Skeletal muscle satellite cell (primary cell): Measurements from ENCODE around the gene KLHL29.
A peak's percentile ranks its signal among the peaks of the same experiment; 100 is the strongest.

ENCODE experiments used
- H3K27me3 ChIP-seq: 2 replicates; pipeline ENCODE4 v1.7.0; 2013; ENCODE audit warnings: low read length; ENCODE audit not compliant: control insufficient read depth, insufficient read depth
- H3K36me3 ChIP-seq: 2 replicates; pipeline ENCODE4 v1.7.0; 2013; ENCODE audit warnings: mild to moderate bottlenecking, control low read depth, low read length; ENCODE audit not compliant: insufficient read depth
- H3K4me1 ChIP-seq: 2 replicates; pipeline ENCODE4 v1.7.0; 2013; ENCODE audit warnings: low read length; ENCODE audit not compliant: control insufficient read depth, insufficient read depth
- H3K4me2 ChIP-seq: 2 replicates; pipeline ENCODE4 v1.7.0; 2013; ENCODE audit warnings: mild to moderate bottlenecking, low read length
- H3K4me3 ChIP-seq: 2 replicates; pipeline ENCODE4 v1.7.0; 2013; ENCODE audit warnings: low read length
- H3K9ac ChIP-seq: 2 replicates; pipeline ENCODE4 v1.7.0; 2013; ENCODE audit warnings: mild to moderate bottlenecking, low read depth, low read length, moderate library complexity
- H3K9me3 ChIP-seq: replicated peaks from 2 replicates; pipeline ENCODE4 v1.7.0; 2013; ENCODE audit warnings: mild to moderate bottlenecking, control low read depth, low read length

Gene KLHL29

DNA sequence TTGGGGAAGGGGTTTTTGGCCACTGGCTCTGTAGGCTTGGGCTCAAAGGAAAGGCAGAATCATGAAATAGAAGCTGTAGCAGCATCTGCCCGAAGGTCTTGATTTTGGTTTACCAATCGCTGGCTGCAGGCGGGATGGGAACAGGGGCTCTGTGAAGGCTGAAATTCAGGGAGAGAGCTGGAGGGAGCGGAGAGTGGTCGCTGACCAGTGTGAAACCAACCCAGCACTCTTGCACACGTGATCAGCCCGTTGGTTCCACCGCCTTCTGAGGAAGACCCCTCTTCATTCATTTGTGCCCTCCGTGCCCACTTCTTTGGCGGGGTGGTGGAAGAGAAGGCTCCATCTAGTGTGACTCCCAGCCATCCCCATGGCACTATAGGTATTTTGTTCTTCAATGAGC, 82.6 kb downstream of the KLHL29 start:
- Histone ChIP-seq H3K9ac (no peak overlapping the region), H3K4me1 (no peaks in the 10 kb centered on the region), H3K4me3 (no peak overlapping the region), H3K27me3 (no peaks in the 10 kb centered on the region), H3K9me3 (no peaks in the 10 kb centered on the region), H3K36me3 (no peaks in the 10 kb centered on the region), H3K4me2 (no peak overlapping the region)

DNA sequence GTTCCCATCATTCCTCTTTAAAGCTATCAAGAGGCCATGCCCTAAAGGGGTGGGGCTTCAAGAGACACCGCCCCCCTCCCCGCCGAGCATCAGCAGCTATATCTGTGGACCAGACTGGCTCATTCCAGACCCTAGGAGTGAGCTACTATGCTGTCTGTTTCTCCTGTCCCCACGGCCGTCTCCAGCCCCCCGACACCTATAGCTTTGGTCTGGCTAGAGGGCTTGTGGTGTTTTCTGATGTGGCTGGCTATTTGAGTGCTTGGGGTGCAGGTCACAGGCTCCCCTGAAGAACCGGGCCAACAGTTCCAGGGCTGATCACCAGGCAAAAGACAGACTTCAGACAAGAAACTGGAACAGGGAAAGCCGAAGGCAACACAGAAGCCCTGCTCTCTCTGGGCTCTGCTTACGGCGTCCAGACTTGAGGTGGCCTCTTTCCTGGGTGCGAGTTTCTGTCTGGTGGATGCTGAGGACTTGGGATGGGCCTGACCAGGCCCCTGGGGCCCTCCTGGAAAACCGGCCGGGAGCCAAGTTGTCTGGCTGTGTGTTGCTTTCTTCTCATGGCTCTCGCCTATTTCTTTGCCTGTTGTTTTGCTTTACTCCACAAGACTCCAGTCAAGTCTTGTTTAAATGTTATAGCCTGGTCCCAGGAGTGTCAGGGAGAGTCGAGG, 83.6 kb downstream of the KLHL29 start:
- H3K4me2 ChIP-seq = no peak overlapping the region
- no peak overlapping the region for H3K4me3 ChIP-seq
- no peaks in the 10 kb centered on the region for H3K27me3 ChIP-seq
- H3K4me1 ChIP-seq = no peaks in the 10 kb centered on the region
- no peak overlapping the region for H3K9ac ChIP-seq
- H3K36me3 ChIP-seq = no peaks in the 10 kb centered on the region
- no peaks in the 10 kb centered on the region for H3K9me3 ChIP-seq

DNA sequence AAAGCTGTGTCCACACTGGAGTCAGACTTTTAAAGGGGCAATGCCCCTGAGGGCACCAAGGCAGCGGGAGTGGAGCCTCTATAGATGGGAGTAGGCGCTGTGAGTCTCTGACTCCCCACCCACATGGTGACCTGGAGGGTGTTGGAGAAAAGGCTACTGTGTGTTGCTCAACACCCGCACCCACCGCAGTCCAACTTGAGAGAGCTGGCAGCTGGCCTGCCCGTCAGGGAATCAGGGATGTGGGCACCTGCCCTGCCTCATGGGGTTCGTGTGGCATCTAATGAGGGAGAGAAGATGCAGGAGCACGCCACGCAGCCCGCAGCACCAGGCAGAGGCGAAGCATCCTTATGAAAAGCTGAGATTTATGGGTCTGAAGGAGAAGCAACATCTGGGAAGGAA, 84.2 kb downstream of the KLHL29 start:
- H3K4me1 ChIP-seq = no peaks in the 10 kb centered on the region
- no peaks in the 10 kb centered on the region for H3K36me3 ChIP-seq
- no peak overlapping the region for H3K4me2 ChIP-seq
- no peak overlapping the region for H3K4me3 ChIP-seq
- no peak overlapping the region for H3K9ac ChIP-seq
- no peaks in the 10 kb centered on the region for H3K27me3 ChIP-seq
- no peaks in the 10 kb centered on the region for H3K9me3 ChIP-seq

DNA sequence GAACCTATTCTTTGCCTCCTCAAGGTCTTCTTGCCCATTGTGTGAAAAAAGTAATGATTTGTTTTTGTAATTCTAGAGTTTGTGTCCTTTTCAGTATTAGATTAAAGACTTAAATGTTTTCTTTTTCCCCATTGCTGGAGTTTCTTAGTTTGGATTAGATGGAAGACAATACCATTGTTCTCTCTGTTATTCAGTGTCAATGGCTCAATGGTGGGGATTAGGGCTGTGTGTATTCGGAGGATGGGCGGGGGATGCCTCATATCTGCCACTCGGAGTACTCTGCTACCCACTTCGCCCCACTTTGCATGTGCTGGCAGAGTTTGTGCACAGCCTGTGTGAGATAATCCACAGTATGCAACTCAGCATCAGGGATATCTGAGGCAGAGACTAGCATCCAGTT, 90.1 kb downstream of the KLHL29 start:
- H3K9ac ChIP-seq = no peak overlapping the region
- no peak overlapping the region for H3K4me3 ChIP-seq
- no peaks in the 10 kb centered on the region for H3K36me3 ChIP-seq
- no peaks in the 10 kb centered on the region for H3K27me3 ChIP-seq
- H3K4me1 ChIP-seq = no peaks in the 10 kb centered on the region
- H3K9me3 ChIP-seq = no peaks in the 10 kb centered on the region
- H3K4me2 ChIP-seq = no peak overlapping the region

DNA sequence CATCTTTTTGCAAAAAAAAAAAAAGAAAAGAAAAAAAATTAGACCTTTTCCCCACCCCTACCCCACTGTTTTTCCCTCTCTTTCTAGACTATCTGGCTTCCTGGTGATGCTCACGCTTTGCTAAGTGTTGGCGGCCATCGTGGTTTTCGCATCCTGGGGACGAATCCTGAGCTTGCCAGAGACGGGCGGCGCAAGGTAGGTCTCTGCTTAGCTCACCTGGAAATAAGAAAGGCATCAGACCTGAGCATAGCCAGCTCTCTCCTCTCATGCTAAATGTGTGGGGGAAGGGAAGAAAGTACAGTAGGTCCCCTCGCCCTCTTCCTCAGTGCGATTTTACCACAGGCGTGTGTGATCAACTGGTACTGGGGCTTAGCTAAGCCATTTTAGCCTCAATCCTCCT, 90.5 kb downstream of the KLHL29 start:
- H3K4me2 ChIP-seq = no peak overlapping the region
- H3K4me3 ChIP-seq = no peak overlapping the region
- H3K36me3 ChIP-seq = no peaks in the 10 kb centered on the region
- no peak overlapping the region for H3K9ac ChIP-seq
- peaks cover 1% of the 10 kb centered on the region for H3K4me1 ChIP-seq
- no peaks in the 10 kb centered on the region for H3K9me3 ChIP-seq
- no peaks in the 10 kb centered on the region for H3K27me3 ChIP-seq

DNA sequence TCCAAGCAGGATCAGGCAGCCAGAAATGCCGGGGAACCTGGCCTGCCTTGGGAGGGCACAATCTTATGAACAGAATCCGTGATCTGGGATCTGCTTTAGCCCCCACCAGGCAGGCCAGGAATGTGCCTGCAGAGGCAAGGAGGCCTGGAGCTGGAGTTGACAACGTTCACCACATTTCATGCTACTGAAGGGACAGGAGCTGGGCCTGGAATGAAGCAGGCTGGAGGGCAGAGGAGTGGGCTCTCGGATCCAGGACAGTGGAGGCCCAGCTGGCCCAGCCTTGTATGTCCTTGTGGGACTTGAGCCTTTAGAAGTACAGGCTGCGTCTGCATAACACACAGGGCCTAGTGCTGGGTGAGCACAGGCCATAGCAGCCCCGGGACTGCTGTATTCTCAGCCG, 91.8 kb downstream of the KLHL29 start:
- H3K4me2 ChIP-seq = no peak overlapping the region
- no peak overlapping the region for H3K4me3 ChIP-seq
- no peaks in the 10 kb centered on the region for H3K36me3 ChIP-seq
- no peak overlapping the region for H3K9ac ChIP-seq
- peaks cover 11% of the 10 kb centered on the region for H3K4me1 ChIP-seq
- no peaks in the 10 kb centered on the region for H3K27me3 ChIP-seq
- H3K9me3 ChIP-seq = no peaks in the 10 kb centered on the region

DNA sequence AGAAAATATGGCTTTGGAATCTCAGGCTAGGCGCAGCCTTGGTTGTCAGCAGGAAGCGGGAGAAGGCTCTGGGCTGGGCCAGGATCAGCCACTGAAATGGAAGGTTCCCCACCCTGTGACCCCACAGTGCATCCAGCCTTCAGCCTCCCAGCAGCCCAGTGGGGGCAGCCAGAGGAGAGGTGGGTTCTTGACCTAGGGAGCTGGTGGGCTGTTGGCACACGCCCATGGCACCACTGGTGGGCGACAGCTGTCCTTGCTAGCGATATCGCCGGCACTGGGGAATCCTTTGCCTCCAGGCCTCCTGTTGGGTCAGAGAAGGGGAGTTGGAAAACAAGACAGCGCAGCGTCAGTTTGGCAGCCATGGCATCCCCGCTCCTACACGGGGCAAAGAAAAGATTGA, 92.4 kb downstream of the KLHL29 start:
- no peaks in the 10 kb centered on the region for H3K36me3 ChIP-seq
- no peak overlapping the region for H3K4me2 ChIP-seq
- H3K4me3 ChIP-seq = no peak overlapping the region
- peaks cover 11% of the 10 kb centered on the region for H3K4me1 ChIP-seq
- H3K9me3 ChIP-seq = no peaks in the 10 kb centered on the region
- no peaks in the 10 kb centered on the region for H3K27me3 ChIP-seq
- no peak overlapping the region for H3K9ac ChIP-seq

DNA sequence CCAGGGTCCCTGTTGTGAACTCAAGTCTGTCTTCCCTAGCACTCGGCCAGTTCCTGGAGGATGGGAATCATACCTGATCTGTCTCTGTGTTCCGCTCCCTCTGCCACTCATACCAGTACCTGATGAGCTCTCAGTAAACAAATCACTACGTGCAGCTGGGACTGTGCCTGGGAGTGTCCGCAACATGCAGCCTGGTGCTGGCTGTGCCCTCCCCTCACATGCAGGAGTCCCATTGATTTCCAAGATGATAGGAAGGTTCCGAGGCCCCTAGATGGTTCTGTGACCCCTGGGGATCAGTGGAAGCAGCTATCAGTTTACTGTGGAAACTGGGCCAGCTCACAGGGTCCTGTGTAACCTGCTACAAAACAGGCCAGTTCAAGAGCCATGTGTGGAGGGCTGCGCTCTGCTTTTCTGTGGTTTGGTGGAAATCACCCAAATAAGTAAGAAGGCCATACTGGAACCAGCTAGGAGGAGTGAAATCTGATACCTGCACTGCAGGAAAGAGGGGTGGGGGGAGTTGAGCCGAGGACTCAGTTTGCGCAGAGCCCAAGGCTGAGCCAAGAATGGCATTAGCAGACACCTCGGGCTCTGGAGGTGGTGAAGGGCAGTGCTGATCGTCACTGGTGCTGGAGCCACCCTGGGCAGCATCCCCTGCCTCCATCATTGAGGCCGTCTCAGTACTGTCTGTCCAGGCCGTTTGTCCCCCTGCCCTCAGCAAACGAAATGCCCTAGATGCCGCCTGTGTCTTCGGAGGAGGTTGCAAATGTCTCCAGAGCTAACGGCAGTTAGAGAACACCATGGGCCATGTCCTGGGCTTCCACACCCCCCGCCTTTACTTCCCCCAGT, 93.3 kb downstream of the KLHL29 start:
- Histone ChIP-seq H3K4me2 (no peak overlapping the region), H3K9ac (no peak overlapping the region), H3K9me3 (no peaks in the 10 kb centered on the region), H3K27me3 (no peaks in the 10 kb centered on the region), H3K36me3 (no peaks in the 10 kb centered on the region), H3K4me3 (no peak overlapping the region), H3K4me1 (peaks cover 11% of the 10 kb centered on the region)

DNA sequence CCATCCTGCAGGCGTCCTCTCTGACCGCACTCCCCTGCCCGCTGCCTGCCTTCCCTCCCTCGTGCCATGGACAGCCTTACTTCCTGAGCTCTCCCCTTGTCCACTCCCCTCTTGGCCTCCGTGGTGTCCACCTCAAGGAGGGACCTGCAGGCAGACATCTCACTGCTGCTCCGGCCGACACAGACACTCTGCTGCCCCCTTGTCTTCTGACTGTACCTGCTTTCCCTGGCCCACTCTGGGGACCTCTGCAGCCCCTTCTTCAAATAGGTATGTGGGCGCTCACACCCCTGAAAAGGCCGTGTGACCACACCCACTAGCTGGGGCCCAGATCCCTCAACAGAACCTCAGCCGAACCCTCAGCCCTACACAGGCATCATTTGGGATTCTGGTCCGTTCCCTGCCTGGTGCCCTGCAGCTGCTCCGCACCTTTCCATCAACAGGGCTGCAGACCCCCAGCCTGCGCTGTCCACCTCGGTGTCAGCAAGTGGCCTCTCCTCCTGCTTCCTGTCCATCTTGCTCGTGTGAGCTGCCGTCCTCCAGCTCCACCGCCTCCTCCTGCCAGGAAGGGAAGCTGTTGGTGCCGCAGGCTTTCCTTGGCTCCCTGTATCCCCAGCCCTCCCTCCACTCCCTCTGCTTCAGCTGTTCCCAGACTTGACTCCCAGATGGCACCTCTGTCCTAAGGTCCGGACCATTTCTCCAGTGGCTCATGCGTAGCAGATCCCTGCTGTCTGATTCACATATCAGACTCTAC, 94.1 kb downstream of the KLHL29 start:
- Histone ChIP-seq H3K4me1 (peaks cover 11% of the 10 kb centered on the region), H3K36me3 (no peaks in the 10 kb centered on the region), H3K4me2 (no peak overlapping the region), H3K27me3 (no peaks in the 10 kb centered on the region), H3K4me3 (no peak overlapping the region), H3K9ac (no peak overlapping the region), H3K9me3 (no peaks in the 10 kb centered on the region)

DNA sequence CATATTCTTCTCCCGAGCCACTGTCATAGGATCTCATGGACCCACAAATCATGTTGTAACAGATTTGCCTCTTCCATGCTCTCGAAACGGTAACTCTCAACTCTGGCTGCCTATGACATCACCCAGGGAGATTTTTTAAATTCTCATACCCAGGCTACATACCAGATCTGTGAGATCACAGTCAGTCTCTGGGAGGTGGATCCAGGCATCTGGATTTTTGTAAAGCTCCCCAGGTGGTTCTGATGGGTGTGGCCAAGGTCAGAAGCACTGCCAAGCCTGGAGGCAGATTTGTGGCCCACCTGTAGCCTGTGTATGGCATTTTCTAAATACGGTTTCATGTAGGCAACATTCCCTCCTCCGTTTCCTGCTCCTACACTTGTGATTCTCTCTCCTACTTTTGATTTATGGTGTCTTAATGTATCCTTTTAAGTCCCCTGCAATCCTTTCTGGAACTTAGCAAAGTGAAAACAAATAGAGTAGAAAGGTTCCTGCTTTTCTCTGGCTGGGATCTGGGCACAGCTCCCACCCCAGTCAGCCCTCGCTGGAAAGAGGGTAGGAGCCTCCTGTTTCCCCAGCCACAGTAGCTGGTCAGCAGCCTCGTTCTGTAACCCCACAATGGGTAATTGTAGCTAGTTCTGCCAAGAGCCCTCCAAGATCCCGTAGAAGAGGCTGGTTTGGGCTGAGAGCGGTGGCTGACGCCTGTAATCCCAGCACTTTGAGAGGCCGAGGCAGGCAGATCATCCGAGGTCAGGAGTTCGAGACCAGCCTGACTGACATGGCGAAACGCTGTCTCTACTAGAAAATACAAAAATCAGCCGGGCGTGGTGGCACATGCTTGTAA, 96.2 kb downstream of the KLHL29 start:
- no peak overlapping the region for H3K9ac ChIP-seq
- H3K27me3 ChIP-seq = no peaks in the 10 kb centered on the region
- H3K4me3 ChIP-seq = no peak overlapping the region
- peak overlapping the region; percentile 55 for H3K4me2 ChIP-seq
- H3K36me3 ChIP-seq = no peaks in the 10 kb centered on the region
- H3K9me3 ChIP-seq = no peaks in the 10 kb centered on the region
- peaks cover 11% of the 10 kb centered on the region for H3K4me1 ChIP-seq

DNA sequence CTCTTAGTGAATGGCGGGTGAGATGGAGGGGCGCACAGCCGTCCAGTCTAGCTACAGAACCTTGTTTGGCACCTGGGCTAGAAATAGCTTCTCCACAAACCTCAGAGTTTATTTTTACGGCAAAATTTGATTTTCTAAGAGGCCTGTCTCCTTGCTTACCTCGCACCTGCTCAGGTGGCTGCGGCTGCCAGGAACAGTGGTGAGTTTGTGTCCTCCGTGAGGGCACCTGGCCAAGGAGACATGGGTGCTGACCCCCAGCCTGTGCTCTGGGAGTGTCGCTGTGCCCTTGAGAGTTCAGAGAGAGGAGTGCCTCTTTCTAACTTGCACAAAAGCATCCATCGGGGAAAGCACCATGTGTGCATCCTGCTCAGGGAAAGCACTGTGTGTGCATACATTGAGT, 97.2 kb downstream of the KLHL29 start:
- Histone ChIP-seq H3K36me3 (no peaks in the 10 kb centered on the region), H3K4me1 (peaks cover 11% of the 10 kb centered on the region), H3K9ac (no peak overlapping the region), H3K4me2 (no peak overlapping the region), H3K9me3 (no peaks in the 10 kb centered on the region), H3K4me3 (no peak overlapping the region), H3K27me3 (no peaks in the 10 kb centered on the region)
